ENCODE results near the gene JTB. TPM values are rescaled to one million over a fixed set of nuclear protein-coding genes. Genes with fewer than 3 reads are reported as not detected.
"Not testable (repeated sequence)": the region's sequence is repeated elsewhere in the genome, so short reads cannot be mapped to it uniquely, and the experiment has no call there.

The JTB gene
- total RNA-seq, 2 experiments from 2014 or later: 124 to 178 TPM

GRCh38 chr1:154019269-154019668 is 41.8 kb upstream of the JTB start:
- H3K79me2 ChIP-seq (ENCODE audit: insufficient read depth, low read depth, low read length): no peaks in the 10 kb centered on the region
- intact Hi-C loops (cut with micrococcal nuclease; ENCODE audit: unreplicated experiment): no loop called here
- BruUV-seq (replicated peaks): no TSS peak
- H4K20me1 ChIP-seq (ENCODE audit: insufficient read depth, low read length): no peaks in the 10 kb centered on the region
- no peak overlapping the region for H3K4me3 ChIP-seq (ENCODE audit: low read depth, low read length, poor library complexity, severe bottlenecking)
- no peak overlapping the region for H3K4me2 ChIP-seq (ENCODE audit: low read length)
- no peak for TF ChIP-seq EZH2phosphoT487 (IDR thresholded peaks at IDR 0.05; ENCODE audit: borderline replicate concordance, low read depth, low read length)
- TF ChIP-seq, protein P1, sequence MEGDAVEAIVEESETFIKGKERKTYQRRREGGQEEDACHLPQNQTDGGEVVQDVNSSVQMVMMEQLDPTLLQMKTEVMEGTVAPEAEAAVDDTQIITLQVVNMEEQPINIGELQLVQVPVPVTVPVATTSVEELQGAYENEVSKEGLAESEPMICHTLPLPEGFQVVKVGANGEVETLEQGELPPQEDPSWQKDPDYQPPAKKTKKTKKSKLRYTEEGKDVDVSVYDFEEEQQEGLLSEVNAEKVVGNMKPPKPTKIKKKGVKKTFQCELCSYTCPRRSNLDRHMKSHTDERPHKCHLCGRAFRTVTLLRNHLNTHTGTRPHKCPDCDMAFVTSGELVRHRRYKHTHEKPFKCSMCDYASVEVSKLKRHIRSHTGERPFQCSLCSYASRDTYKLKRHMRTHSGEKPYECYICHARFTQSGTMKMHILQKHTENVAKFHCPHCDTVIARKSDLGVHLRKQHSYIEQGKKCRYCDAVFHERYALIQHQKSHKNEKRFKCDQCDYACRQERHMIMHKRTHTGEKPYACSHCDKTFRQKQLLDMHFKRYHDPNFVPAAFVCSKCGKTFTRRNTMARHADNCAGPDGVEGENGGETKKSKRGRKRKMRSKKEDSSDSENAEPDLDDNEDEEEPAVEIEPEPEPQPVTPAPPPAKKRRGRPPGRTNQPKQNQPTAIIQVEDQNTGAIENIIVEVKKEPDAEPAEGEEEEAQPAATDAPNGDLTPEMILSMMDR (conservative IDR thresholded peaks at IDR 0.05; ENCODE audit: low read length): no peak
- no peaks in the 10 kb centered on the region for H3K9me2 ChIP-seq (ENCODE audit: insufficient read depth, low read length)
- H3K4me1 ChIP-seq (ENCODE audit: insufficient read depth, low read length, poor library complexity, severe bottlenecking): no peaks in the 10 kb centered on the region
- ChIA-PET POLR2A (interaction anchor here (0.6 to 1.2 kb wide), 4 partner anchors 10 to 339 kb away, joined by 3 to 7 read pairs (median 4); no protein-coding TSS in a partner anchor), CTCF (ENCODE audit: unreplicated experiment) (no interaction called here)
- no peak for DNase-seq (ENCODE audit: low spot score)
- H2AFZ ChIP-seq (ENCODE audit: low read length): no peak overlapping the region
- H3K9me3 ChIP-seq (ENCODE audit: low read length): no peaks in the 10 kb centered on the region
- no peaks in the 10 kb centered on the region for H3K36me3 ChIP-seq (ENCODE audit: insufficient read depth, low read length)
- no peak overlapping the region for H3K27ac ChIP-seq (ENCODE audit: low read depth, low read length, poor library complexity, severe bottlenecking)

GRCh38 chr1:154014154-154014907 is 36.9 kb upstream of the JTB start:
- no peak overlapping the region for H3K4me2 ChIP-seq (ENCODE audit: low read length)
- no peaks in the 10 kb centered on the region for H3K9me2 ChIP-seq (ENCODE audit: insufficient read depth, low read length)
- H3K4me1 ChIP-seq (ENCODE audit: insufficient read depth, low read length, poor library complexity, severe bottlenecking): no peaks in the 10 kb centered on the region
- H4K20me1 ChIP-seq (ENCODE audit: insufficient read depth, low read length): no peaks in the 10 kb centered on the region
- H3K79me2 ChIP-seq (ENCODE audit: insufficient read depth, low read depth, low read length): no peaks in the 10 kb centered on the region
- H2AFZ ChIP-seq (ENCODE audit: low read length): no peak overlapping the region
- no peak for DNase-seq (ENCODE audit: low spot score)
- no peaks in the 10 kb centered on the region for H3K36me3 ChIP-seq (ENCODE audit: insufficient read depth, low read length)
- no TSS peak for BruUV-seq (replicated peaks)
- ChIA-PET POLR2A (no interaction called here), CTCF (ENCODE audit: unreplicated experiment) (no interaction called here)
- H3K27ac ChIP-seq (ENCODE audit: low read depth, low read length, poor library complexity, severe bottlenecking): no peak overlapping the region
- intact Hi-C loops (cut with micrococcal nuclease; ENCODE audit: unreplicated experiment): no loop called here
- H3K9me3 ChIP-seq (ENCODE audit: low read length): no peaks in the 10 kb centered on the region
- TF ChIP-seq EZH2phosphoT487 (IDR thresholded peaks at IDR 0.05; ENCODE audit: borderline replicate concordance, low read depth, low read length): no peak
- TF ChIP-seq, protein P1 (conservative IDR thresholded peaks at IDR 0.05; ENCODE audit: low read length): no peak
- no peak overlapping the region for H3K4me3 ChIP-seq (ENCODE audit: low read depth, low read length, poor library complexity, severe bottlenecking)

DNA sequence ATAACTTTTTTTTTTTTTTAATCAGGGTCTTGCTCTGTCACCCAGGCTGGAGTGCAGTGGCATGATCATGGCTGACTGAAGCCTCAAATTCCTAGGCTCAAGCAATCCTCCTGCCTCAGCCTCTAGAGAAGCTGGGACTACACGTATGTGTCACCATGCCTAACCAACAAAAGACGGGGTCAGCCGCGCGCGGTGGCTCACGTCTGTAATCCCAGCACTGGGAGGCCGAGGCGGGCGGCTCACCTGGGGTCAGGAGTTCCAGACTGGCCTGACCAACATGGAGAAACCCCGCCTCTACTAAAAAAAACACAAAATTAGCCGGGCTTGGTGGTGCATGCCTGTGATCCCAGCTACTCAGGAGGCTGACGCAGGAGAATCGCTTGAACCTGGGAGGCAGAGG is 35.1 kb upstream of the JTB start:
- intact Hi-C loops (cut with micrococcal nuclease; ENCODE audit: unreplicated experiment); H3K9me3 ChIP-seq (ENCODE audit: low read length); H3K9me2 ChIP-seq (ENCODE audit: insufficient read depth, low read length); H3K36me3 ChIP-seq (ENCODE audit: insufficient read depth, low read length); DNase-seq (ENCODE audit: low spot score); H3K4me2 ChIP-seq (ENCODE audit: low read length); CTCF ChIA-PET (ENCODE audit: unreplicated experiment); H3K27ac ChIP-seq (ENCODE audit: low read depth, low read length, poor library complexity, severe bottlenecking); H3K4me3 ChIP-seq (ENCODE audit: low read depth, low read length, poor library complexity, severe bottlenecking); H4K20me1 ChIP-seq (ENCODE audit: insufficient read depth, low read length); BruUV-seq (replicated peaks); POLR2A ChIA-PET; H3K4me1 ChIP-seq (ENCODE audit: insufficient read depth, low read length, poor library complexity, severe bottlenecking); H3K79me2 ChIP-seq (ENCODE audit: insufficient read depth, low read depth, low read length); H2AFZ ChIP-seq (ENCODE audit: low read length): not testable (repeated sequence)

Measured in OCI-LY7 (cell line).